CD14-positive monocyte (primary cell): Measurements from ENCODE around the gene EML1. TPM values are rescaled to one million over a fixed set of nuclear protein-coding genes. Genes with fewer than 3 reads are reported as not detected.

Experiments used
- DNase-seq, 3 donors: peaks; one replicate each; pipeline ENCODE4 v3.0.0-alpha.2; 2011 to 2022
- H2AFZ ChIP-seq: 2 replicates; pipeline ENCODE4 v1.6.0; 2012; ENCODE audit warnings: mild to moderate bottlenecking, low read depth, low read length, inconsistent platforms; ENCODE audit not compliant: insufficient read depth, poor library complexity, severe bottlenecking
- H3K27ac ChIP-seq, 2 donors: 1 replicate in 1 of 2; 2 replicates in 1 of 2; pipeline ENCODE4 v1.5.1; 2012 to 2013; ENCODE audit warnings: low read length in 2 of 2, control low read depth in 1 of 2, inconsistent platforms in 1 of 2, low read depth in 1 of 2, mild to moderate bottlenecking in 1 of 2
- H3K27me3 ChIP-seq, 2 donors: one replicate each; pipeline versions ENCODE4 v1.6.0 to v1.6.1; 2011 to 2013; ENCODE audit warnings: low read length in 2 of 2; ENCODE audit not compliant: control insufficient read depth in 2 of 2, insufficient read depth in 2 of 2
- H3K36me3 ChIP-seq, 2 donors: replicated peaks in 1 of 2; 1 replicate in 1 of 2; 2 replicates in 1 of 2; pipeline versions ENCODE4 v1.5.1 to v1.6.1; 2012 to 2013; ENCODE audit warnings: low read length in 2 of 2, control low read depth in 1 of 2, inconsistent platforms in 1 of 2, mild to moderate bottlenecking in 1 of 2; ENCODE audit not compliant: insufficient read depth in 2 of 2, control insufficient read depth in 1 of 2
- H3K4me1 ChIP-seq, 2 donors: 1 replicate in 1 of 2; 2 replicates in 1 of 2; pipeline versions ENCODE4 v1.5.1 to v1.6.1; 2012 to 2013; ENCODE audit warnings: low read length in 2 of 2, control low read depth in 1 of 2, inconsistent platforms in 1 of 2, mild to moderate bottlenecking in 1 of 2, moderate library complexity in 1 of 2; ENCODE audit not compliant: insufficient read depth in 2 of 2, control insufficient read depth in 1 of 2
- H3K4me2 ChIP-seq: replicated peaks from 2 replicates; pipeline ENCODE3; 2012; ENCODE audit warnings: low read length, moderate library complexity, mild to moderate bottlenecking; ENCODE audit not compliant: poor library complexity, severe bottlenecking; ENCODE audit errors: extremely low read depth
- H3K4me3 ChIP-seq, 3 experiments: fragments of 200-600 bp in 1 of 3; sonication (generic) in 1 of 3; replicated peaks in 1 of 3; 1 replicate in 2 of 3; 2 replicates in 1 of 3; pipeline ENCODE4 v1.5.1; 2011 to 2013; ENCODE audit warnings: low read length in 3 of 3, mild to moderate bottlenecking in 3 of 3, control low read depth in 2 of 3, low read depth in 2 of 3, inconsistent platforms in 1 of 3, moderate library complexity in 1 of 3
- H3K79me2 ChIP-seq: 2 replicates; pipeline ENCODE4 v1.6.0; 2012; ENCODE audit warnings: mild to moderate bottlenecking, control low read depth, inconsistent platforms, low read length, moderate library complexity; ENCODE audit not compliant: insufficient read depth
- H3K9ac ChIP-seq: 2 replicates; pipeline ENCODE4 v1.6.0; 2017; ENCODE audit warnings: low read length, mild to moderate bottlenecking; ENCODE audit not compliant: insufficient read depth, poor library complexity, severe bottlenecking
- H3K9me3 ChIP-seq, 2 donors: replicated peaks in 1 of 2; 1 replicate in 1 of 2; 2 replicates in 1 of 2; pipeline versions ENCODE4 v1.5.1 to v1.6.1; 2012 to 2013; ENCODE audit warnings: low read length in 2 of 2, control low read depth in 1 of 2; ENCODE audit not compliant: control insufficient read depth in 1 of 2, insufficient read depth in 1 of 2
- H4K20me1 ChIP-seq: 2 replicates; pipeline ENCODE4 v1.6.0; 2012; ENCODE audit warnings: mild to moderate bottlenecking, low read length, control low read depth, moderate library complexity; ENCODE audit not compliant: insufficient read depth
- H3K27ac Mint-ChIP-seq, 7 donors: one replicate each; pipeline ENCODE4 v1.8.0; 2020; ENCODE audit warnings: mild to moderate bottlenecking in 7 of 7, mixed read lengths in 7 of 7, moderate library complexity in 6 of 7, inconsistent platforms in 2 of 7
- H3K27me3 Mint-ChIP-seq, 3 donors: one replicate each; pipeline ENCODE4 v1.8.0; 2021 to 2022; ENCODE audit warnings: low read depth in 3 of 3, mild to moderate bottlenecking in 3 of 3, mixed read lengths in 3 of 3, moderate library complexity in 3 of 3, inconsistent platforms in 1 of 3
- H3K36me3 Mint-ChIP-seq, 2 donors: one replicate each; pipeline ENCODE4 v1.8.0; 2020; ENCODE audit warnings: mixed read lengths in 2 of 2, inconsistent platforms in 1 of 2, mild to moderate bottlenecking in 1 of 2
- H3K4me1 Mint-ChIP-seq: one replicate; pipeline ENCODE4 v1.8.0; 2020; ENCODE audit warnings: mild to moderate bottlenecking, mixed read lengths
- H3K4me3 Mint-ChIP-seq, 2 donors: one replicate each; pipeline ENCODE4 v1.8.0; 2020; ENCODE audit warnings: mild to moderate bottlenecking in 2 of 2, mixed read lengths in 2 of 2, moderate library complexity in 1 of 2
- H3K9me3 Mint-ChIP-seq, 7 donors: one replicate each; pipeline ENCODE4 v1.8.0; 2020 to 2022; ENCODE audit warnings: mixed read lengths in 7 of 7, mild to moderate bottlenecking in 6 of 7, moderate library complexity in 6 of 7, inconsistent platforms in 2 of 7
- CTCF ChIP-seq: fragments of 200-600 bp; IDR thresholded peaks from one replicate; pipeline ENCODE4 v1.8.0; 2022; ENCODE audit warnings: antibody characterized with exemption, mild to moderate bottlenecking
- WGBS: methylation state at CpG from one replicate; pipeline ENCODE4 v1.1.5; 2013; ENCODE audit warnings: missing lambda C conversion rate; ENCODE audit not compliant: insufficient coverage; 5-methylcytosine and 5-hydroxymethylcytosine counted together
- intact Hi-C, 2 donors: fragments of 100-400 bp; cut with micrococcal nuclease; formaldehyde crosslinking; loops; one replicate each; pipeline versions ENCODE4 v1.15.0 to v1.15.1; 2023
- polyA plus RNA-seq, 3 donors: library from polyadenylated mRNA; depleted of rRNA in 1 of 3; unstranded in 2 of 3; stranded (reverse) in 1 of 3; fragments of 300-500 nt in 2 of 3; fragments of >200 nt in 1 of 3; fragmentation: Illumina TruSeq in 2 of 3; gene quantifications; 1 replicate in 2 of 3; 2 replicates in 1 of 3; pipeline ENCODE4 v1.2.3, GENCODE V29; 2012 to 2021

Gene EML1
- polyA plus RNA-seq, 3 donors: not detected

GRCh38 chr14:99806836-99807235 is 13.6 kb downstream of the EML1 start:
- no peaks in the 10 kb centered on the region for H3K4me1 ChIP-seq
- no peaks in the 10 kb centered on the region for H3K9me3 ChIP-seq
- H3K27ac ChIP-seq: no peak overlapping the region
- no peak for DNase-seq
- H2AFZ ChIP-seq: no peak overlapping the region
- TF ChIP-seq CTCF: no peak
- no peaks in the 10 kb centered on the region for H3K36me3 ChIP-seq
- no peaks in the 10 kb centered on the region for H4K20me1 ChIP-seq
- WGBS: 86% methylated on average over 8 of the region's 10 CpGs
- no peak overlapping the region for H3K27ac Mint-ChIP-seq
- peaks cover 0 to 3% (median 0%) of the 10 kb centered on the region in 7 donors for H3K9me3 Mint-ChIP-seq
- H3K79me2 ChIP-seq: no peaks in the 10 kb centered on the region
- H3K4me1 Mint-ChIP-seq: no peaks in the 10 kb centered on the region
- H3K27me3 Mint-ChIP-seq: peaks cover 13 to 28% (median 25%) of the 10 kb centered on the region in 3 donors
- H3K4me2 ChIP-seq: no peak overlapping the region
- no peak overlapping the region for H3K4me3 ChIP-seq
- intact Hi-C loops: no loop called here
- no peaks in the 10 kb centered on the region for H3K36me3 Mint-ChIP-seq
- H3K9ac ChIP-seq: no peak overlapping the region
- H3K4me3 Mint-ChIP-seq: no peak overlapping the region
- peaks cover 0 to 4% of the 10 kb centered on the region in 2 donors for H3K27me3 ChIP-seq

GRCh38 chr14:99807413-99808153 is 14.4 kb downstream of the EML1 start:
- peaks cover 10 to 25% (median 24%) of the 10 kb centered on the region in 3 donors for H3K27me3 Mint-ChIP-seq
- Histone ChIP-seq H3K4me1 (no peaks in the 10 kb centered on the region), H3K9me3 (no peaks in the 10 kb centered on the region), H3K79me2 (no peaks in the 10 kb centered on the region), H3K36me3 (no peaks in the 10 kb centered on the region), H3K4me2 (no peak overlapping the region), H2AFZ (no peak overlapping the region), H4K20me1 (no peaks in the 10 kb centered on the region), H3K4me3 (no peak overlapping the region), H3K27me3 (peaks cover 0 to 4% of the 10 kb centered on the region in 2 donors), H3K27ac (no peak overlapping the region), H3K9ac (no peak overlapping the region)
- intact Hi-C loops: no loop called here
- DNase-seq: no peak
- 87% methylated on average over 6 of the region's 10 CpGs for WGBS
- H3K36me3 Mint-ChIP-seq: no peaks in the 10 kb centered on the region
- no peak overlapping the region for H3K27ac Mint-ChIP-seq
- peaks cover 0 to 3% (median 0%) of the 10 kb centered on the region in 7 donors for H3K9me3 Mint-ChIP-seq
- H3K4me3 Mint-ChIP-seq: no peak overlapping the region
- H3K4me1 Mint-ChIP-seq: no peaks in the 10 kb centered on the region
- TF ChIP-seq CTCF: no peak
